HG02870 (cell line): ENCODE data around the gene SUSD2.
"Not testable (repeated sequence)": the region's sequence is repeated elsewhere in the genome, so short reads cannot be mapped to it uniquely, and the experiment has no call there.

Experiments
- ATAC-seq: cut with Tn5 transposase; IDR thresholded peaks from one replicate; pipeline ENCODE4 v1.9.1; 2021; ENCODE audit warnings: mild to moderate bottlenecking, moderate library complexity; ENCODE audit not compliant: unreplicated experiment

Gene SUSD2

DNA sequence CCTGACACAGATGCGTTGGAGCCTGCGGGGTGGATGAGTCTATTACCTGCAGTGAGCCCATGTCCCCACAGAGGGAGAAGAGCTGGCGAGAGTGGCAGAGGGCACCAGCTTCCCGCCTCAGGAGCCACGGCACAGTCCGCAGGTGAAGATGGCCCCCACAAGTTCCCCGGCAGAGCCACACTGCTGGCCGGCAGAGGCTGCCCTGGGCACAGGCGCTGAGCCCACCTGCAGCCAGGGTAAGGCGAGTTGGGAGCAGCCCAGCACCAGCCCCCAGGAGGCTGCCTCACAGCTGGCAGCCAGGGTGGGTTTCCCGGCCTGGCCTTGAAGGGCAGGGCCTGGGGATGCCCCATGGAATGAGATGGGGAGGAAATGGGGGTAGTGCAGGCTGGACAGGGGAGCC is 5.2 kb upstream of the SUSD2 start:
- ATAC-seq: no peak

- no peak for ATAC-seq
Observed at GRCh38 chr22:24176630-24177029, 4.7 kb upstream of the SUSD2 start.

- no peak for ATAC-seq
Observed at GRCh38 chr22:24177045-24177444, 4.2 kb upstream of the SUSD2 start.

GRCh38 chr22:24177456-24177855 is 3.8 kb upstream of the SUSD2 start:
- no peak for ATAC-seq

GRCh38 chr22:24178021-24178431 is 3.3 kb upstream of the SUSD2 start:
- ATAC-seq: no peak

DNA sequence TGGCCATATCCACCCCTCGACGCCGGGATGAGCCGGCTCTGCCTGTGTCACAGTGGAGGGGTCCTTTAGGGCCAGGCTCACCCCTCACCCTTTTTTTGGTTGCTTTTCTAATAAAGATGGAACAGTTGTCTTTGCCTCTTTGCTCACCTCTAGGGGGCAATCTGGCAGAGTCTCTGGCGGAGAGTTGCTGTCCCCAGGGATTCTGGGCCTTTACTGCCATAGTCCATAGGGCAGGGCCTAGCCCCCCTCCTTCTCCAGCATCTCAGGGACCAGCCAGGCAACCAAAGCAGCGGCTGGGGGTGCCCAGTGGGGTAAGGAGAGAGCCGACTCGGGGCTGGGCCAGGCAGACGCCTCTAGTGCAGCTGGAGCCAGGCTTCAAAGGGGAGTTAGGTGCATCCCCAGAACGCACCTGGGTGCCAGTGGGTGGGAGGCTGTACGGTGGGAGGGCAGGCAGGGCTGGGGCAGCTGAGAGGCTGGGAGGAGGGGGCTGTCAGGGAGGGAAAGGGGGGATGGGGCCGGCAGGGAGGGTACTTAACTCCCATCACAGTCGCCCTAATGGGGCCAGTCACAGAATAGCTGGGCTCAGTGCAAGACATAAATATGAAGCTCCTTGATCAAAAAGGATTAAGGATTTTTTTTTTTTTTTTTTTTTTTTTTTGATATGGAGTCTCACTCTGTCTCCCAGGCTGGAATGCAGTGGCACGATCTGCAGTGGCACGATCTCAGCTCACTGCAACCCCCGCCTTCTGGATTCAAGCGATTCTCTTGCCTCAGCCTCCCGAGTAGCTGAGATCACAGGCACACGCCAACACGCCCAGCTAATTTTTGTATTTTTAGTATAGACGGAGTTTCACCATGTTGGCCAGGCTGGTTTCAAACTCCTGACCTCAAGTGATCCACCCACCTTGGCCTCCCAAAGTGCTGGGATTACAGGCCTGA is 2.5 kb upstream of the SUSD2 start:
- ATAC-seq: no peak

DNA sequence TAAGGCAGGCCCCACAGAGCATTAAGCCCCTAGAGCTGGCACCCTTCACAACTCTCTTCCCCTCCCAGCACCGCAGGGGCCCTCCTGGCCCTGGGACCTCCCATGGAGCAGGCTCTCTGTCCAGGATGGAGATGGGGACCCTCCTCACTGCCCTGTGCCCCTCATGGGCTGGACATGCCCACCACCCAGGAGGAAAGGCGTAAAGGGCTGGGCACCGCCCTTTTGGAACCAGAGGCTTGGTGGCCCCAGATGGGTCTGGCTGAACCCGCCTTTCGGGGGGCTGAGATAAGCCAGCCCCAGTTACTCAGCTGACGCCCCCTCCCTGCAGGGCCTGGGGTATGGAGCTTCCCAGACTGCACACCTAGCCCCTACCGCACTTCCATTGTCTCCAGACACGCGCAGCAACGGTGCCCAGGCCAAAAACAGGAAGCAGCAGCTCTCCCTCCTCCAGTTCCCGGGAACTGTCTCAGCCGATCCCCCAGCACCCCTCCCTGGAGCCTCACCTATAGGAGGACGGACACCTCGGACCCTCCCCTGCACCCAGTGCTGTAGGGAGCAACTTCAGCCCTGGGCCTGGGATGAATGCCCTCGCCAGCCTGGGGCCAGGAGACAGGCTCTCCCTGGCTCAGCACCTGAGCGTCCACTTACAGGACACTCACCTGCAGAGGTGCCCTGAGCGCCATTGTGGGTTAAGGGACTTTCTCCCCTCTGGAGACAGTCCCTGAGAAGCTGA is 1.6 kb upstream of the SUSD2 start:
- ATAC-seq: no peak

DNA sequence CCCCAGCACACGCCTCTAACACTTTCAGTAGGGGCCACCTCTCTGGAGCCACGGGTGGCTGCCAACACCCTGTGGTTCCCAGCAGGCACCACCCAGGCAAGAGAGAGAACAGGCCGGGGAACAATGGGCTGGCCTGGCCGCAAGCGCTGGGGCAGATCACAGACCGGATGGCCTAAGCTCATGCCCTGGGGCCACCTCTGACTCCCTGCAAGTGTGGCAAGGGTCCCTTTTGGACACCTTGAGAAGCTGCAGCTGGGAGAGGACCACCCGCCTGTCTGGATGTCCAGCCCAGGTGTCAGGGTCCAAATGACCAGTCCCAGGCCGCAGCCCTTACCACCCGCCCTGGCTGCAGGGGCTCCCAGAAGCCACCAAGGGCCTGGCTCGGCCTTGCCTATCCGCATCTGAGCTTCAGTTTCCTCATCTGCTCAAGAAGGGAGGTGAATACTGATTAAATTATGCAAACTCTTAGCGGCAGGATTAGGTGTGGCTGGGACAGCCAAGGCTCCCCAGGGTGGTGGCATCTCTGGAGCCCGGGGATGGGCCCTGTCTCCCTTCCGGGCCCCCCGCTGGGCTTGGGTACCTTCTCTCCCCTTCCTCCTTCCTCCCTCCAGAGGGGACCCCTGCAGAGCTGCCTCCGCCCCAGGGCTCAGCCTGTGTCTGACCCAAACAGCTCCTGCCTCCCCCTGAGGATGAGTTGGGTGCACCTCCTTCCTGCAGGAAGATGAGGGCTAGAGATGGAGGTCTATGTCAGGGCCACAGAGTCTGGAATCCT is 785 bp upstream of the SUSD2 start:
- ATAC-seq: no peak

DNA sequence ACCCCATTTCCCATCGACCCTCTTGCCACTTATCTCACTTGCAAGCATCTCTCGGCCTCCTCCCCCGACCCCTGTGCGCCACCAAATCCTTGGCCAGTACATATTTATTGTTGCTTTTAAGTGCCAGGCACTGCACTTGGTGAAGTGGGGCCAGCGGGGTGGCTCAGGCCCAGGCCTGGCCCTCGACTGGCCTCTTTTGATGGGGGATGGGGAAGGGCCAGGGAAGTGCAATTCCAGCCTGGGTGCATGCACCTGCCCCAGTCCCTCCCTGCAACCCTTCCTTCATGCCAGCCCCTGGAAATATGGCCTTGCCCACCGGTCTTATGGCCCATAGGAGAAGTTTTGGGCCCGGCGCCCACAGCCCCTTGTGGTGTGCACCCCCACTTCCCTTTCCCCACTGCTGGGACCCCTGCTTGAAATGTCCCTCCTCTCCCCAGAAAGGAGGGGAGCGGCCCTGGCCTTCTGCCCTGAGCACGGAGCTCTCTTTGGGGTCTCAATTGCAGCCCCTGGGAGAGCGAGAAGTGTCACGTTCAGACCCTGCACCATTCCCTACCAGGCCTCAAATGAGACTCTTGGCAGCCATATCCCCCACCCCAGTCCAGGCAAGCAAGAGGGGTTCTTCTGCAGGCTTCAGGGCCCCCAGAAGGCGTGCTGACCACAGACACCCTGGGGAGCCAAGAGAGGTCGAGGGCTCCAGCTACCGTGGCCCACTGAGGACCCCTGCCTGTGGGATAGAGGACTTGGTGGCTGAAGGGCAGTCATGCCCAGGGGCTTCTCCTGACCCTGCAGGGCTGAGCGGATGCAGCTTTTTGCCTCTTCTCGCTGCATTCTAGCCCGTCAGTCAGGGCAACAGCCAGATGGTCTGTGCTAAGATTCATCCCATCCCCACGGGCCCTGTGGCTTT is 961 bp downstream of the SUSD2 start:
- no peak for ATAC-seq

GRCh38 chr22:24182900-24183246 is 1.6 kb downstream of the SUSD2 start:
- ATAC-seq: not testable (repeated sequence)

DNA sequence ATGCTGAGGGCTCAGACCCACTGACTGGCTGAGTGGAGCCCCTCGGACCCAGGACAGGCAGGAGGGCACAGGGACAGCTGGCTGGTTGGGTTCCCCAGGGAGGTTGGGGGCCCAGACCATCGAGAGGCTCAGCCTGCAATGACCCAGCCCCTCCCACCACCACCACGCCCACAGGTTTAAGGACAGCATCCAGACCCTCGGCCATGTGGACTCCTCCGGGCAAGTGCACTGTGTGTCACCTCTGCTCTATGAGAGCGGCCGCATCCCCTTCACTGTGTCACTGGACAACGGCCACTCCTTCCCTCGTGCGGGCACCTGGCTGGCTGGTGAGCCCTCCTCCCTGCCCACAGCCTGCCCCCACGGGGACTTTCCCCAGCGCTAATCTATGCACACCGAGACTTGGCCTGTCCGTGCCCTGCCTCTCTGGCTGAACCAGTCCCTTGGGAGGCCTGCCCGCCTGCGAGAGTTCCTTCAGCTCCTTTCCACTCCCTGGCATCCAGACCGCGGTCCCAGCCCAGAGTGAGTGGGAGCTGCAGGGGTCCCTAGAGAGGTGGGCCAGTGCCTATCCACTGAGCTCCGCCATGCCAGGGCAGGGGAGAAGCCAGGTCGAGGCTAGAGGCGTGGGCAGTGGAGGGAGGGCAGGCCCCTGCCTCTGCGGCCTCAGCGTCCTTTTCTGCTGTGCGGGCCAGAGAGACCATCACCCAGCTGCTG is 2.2 kb downstream of the SUSD2 start:
- ATAC-seq: no peak

DNA sequence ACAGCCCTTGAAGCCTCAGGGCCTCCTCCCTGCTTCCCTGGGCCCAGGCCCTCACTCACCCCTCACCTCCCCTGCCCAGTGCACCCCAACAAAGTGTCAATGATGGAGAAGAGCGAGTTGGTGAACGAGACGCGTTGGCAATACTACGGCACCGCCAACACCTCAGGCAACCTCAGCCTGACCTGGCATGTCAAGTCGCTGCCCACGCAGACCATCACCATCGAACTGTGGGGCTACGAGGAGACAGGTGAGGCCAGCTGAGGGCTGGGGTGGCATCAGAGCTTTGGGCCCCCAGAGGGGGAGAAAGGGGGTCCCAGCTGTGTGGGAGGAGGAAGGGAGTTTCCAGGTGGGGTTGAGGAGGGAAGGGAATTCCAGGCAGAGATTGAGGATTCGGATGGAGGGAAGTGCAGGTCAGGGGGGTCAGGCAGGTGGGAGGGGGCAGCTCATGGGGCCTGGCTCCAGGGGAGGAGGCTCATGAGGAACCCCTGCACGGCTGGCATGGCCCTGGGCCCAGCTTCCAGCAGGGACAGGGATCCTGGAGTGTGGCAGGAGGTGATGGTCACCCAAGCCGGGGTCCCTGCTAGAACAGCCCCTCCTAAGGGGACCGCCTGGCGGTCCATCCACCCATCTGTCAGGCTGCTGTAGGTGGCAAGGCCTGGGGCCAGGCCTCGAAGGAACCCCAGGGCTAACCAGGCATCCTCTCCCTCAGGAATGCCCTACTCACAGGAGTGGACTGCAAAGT is 2.9 kb downstream of the SUSD2 start:
- no peak for ATAC-seq

DNA sequence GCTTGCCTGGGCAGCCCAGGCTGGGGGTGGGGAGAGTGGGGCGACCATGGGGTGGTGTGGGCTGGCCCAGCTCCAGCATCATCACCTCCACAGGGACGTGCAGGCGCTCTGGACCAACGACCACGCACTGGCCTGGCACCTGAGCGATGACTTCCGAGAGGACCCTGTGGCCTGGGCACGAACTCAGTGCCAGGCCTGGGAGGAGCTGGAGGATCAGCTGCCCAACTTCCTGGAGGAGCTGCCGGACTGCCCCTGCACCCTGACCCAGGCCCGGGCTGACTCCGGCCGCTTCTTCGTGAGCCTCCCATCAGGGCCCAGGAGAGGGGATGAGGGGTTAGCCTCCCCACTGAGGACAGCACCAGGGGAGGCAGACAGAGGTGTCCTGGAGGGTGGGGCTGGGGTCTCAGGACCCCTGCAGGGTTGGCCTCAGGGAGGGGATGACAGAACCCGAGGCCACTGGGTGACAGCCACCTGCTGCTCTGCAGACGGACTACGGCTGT is 3.8 kb downstream of the SUSD2 start:
- ATAC-seq: no peak

DNA sequence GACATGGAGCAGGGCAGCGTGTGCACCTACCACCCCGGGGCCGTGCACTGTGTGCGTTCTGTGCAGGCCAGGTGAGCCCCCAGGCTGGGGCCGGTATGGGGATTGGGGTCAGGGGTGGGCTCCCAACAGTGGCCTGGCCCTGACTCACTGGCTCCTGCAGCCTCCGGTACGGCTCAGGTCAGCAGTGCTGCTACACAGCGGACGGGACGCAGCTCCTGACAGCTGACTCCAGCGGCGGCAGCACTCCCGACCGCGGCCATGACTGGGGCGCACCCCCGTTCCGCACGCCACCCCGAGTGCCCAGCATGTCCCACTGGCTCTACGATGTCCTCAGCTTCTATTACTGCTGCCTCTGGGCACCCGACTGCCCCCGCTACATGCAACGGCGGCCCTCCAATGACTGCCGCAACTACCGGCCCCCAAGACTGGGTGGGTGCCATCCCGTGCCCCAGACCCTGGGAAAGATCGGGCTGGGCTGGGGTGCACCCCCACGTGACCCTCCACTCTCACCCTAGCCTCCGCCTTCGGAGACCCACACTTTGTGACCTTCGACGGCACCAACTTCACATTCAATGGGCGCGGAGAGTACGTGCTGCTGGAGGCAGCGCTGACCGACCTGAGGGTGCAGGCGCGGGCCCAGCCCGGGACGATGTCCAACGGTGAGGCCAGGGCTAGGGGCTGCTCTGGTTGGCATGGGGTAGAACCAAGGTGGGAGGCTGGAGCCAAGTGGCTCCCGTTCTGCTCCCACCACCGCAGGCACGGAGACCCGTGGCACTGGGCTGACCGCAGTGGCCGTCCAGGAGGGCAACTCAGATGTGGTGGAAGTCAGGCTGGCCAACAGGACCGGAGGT is 4.4 kb downstream of the SUSD2 start:
- ATAC-seq: no peak

DNA sequence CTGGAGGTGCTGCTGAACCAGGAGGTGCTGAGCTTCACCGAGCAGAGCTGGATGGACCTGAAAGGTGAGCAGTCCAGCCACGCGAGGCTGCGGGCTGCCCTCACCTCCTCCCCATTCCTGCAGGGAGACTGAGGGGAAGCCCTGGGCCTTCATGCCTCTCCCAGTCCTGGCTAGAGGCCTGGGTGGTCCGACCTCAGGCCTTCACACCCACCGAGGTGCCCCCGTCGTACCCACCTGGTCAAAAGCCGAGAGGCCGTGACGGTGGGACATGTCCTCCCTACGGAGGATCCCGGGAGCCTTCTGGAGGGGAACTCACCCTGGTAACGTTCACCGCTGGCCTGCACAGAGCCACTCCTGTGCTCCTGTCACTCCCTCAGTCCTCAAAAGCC is 5.1 kb downstream of the SUSD2 start:
- ATAC-seq: no peak

GRCh38 chr22:24186892-24187670 is 5.8 kb downstream of the SUSD2 start:
- no peak for ATAC-seq
